Thymus (tissue), 11 donors: ENCODE data around the gene PRSS53. TPM values are rescaled to one million over a fixed set of nuclear protein-coding genes. Genes with fewer than 3 reads are reported as not detected.

Experiments
- DNase-seq, 9 donors: peaks; one replicate each; pipeline ENCODE4 v3.0.0-alpha.2; 2013; ENCODE audit warnings: low spot score in 9 of 9, low read depth in 6 of 9, missing footprints in 1 of 9
- H3K27ac ChIP-seq, 2 donors: one replicate each; pipeline ENCODE4 v1.5.1; 2013; ENCODE audit warnings: control low read depth in 1 of 2, low read depth in 1 of 2, low read length in 1 of 2, mild to moderate bottlenecking in 1 of 2, moderate library complexity in 1 of 2
- H3K27me3 ChIP-seq, 2 donors: one replicate each; pipeline ENCODE4 v1.5.1; 2013; ENCODE audit warnings: low read length in 1 of 2; ENCODE audit not compliant: control insufficient read depth in 2 of 2, insufficient read depth in 1 of 2
- H3K36me3 ChIP-seq, 2 donors: one replicate each; pipeline ENCODE4 v1.5.1; 2013; ENCODE audit warnings: low read length in 1 of 2, mild to moderate bottlenecking in 1 of 2, moderate library complexity in 1 of 2; ENCODE audit not compliant: control insufficient read depth in 2 of 2, insufficient read depth in 2 of 2
- H3K4me1 ChIP-seq, 2 donors: one replicate each; pipeline ENCODE4 v1.5.1; 2013; ENCODE audit warnings: low read length in 2 of 2; ENCODE audit not compliant: control insufficient read depth in 2 of 2, insufficient read depth in 2 of 2
- H3K4me3 ChIP-seq, 2 donors: one replicate each; pipeline ENCODE4 v1.5.1; 2013; ENCODE audit warnings: low read length in 2 of 2, control low read depth in 1 of 2, mild to moderate bottlenecking in 1 of 2
- H3K9me3 ChIP-seq, 2 donors: one replicate each; pipeline ENCODE4 v1.5.1; 2013; ENCODE audit warnings: low read length in 1 of 2, mild to moderate bottlenecking in 1 of 2; ENCODE audit not compliant: control insufficient read depth in 2 of 2, insufficient read depth in 1 of 2
- WGBS: extraction: QIAGEN DNeasy Blood & Tissue Kit; methylation state at CpG from one replicate; pipeline ENCODE4 v1.1.7; 2013; 5-methylcytosine and 5-hydroxymethylcytosine counted together
- polyA plus RNA-seq: library from polyadenylated mRNA; stranded (reverse); fragments of 200-250 nt; gene quantifications from one replicate; pipeline ENCODE4 v1.2.3, GENCODE V29; 2013
- total RNA-seq: library from RNA; stranded (reverse); fragments of 120-200 nt; gene quantifications from one replicate; pipeline ENCODE4 v1.2.4, GENCODE V29; 2013
- donor health status: healthy.

Gene PRSS53
- total and polyA plus RNA-seq, 2 donors, result 0.90 to 2.9 TPM

DNA sequence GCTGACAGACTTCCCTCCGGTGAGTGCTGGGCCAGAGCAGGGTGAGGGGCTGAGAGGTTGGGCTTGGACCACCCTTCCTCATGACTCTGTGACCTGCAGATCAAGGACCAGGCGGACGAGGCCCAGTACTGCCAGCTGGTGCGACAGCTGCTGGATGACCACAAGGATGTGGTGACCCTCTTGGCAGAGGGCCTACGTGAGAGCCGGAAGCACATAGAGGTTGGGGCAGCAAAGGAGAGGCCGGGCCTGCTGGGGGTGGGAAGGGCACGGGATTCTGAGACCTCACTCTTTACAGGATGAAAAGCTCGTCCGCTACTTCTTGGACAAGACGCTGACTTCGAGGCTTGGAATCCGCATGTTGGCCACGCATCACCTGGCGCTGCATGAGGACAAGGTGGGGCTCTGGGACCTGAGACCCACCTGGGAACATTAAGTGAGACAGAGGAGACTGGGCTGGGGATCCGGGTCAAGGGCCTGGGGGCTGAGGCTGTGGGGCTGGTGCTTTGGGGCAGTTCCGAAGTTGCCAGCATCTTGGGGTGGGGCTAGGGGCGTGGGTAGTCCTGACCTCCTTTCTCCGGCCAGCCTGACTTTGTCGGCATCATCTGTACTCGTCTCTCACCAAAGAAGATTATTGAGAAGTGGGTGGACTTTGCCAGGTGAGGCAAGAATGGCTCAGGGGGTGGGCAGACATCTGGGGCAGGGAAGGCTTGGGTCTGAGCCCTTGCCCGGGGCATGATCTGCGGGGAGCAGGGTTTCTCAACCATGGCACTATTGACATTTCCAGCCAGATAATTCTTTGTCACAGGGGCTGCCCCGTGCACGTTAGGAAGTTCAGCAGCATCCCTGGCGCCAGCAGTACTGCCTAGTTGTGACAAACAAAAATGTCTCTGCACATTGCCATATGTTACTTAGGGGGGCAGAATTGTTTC, 21.6 kb upstream of the PRSS53 start:
- Histone ChIP-seq H3K36me3 (peaks cover 22 to 37% of the 10 kb centered on the region in 2 donors), H3K27ac (no peak overlapping the region), H3K9me3 (no peaks in the 10 kb centered on the region), H3K27me3 (no peaks in the 10 kb centered on the region), H3K4me3 (no peak overlapping the region), H3K4me1 (peaks cover 15 to 18% of the 10 kb centered on the region in 2 donors)
- DNase-seq, result no peak
- WGBS, result 94% methylated on average over 26 of the region's 26 CpGs

- H3K36me3 ChIP-seq, result peaks cover 22 to 37% of the 10 kb centered on the region in 2 donors
- H3K4me1 ChIP-seq, result peaks cover 15 to 18% of the 10 kb centered on the region in 2 donors
- H3K9me3 ChIP-seq, result no peaks in the 10 kb centered on the region
- H3K27me3 ChIP-seq, result no peaks in the 10 kb centered on the region
- no peak for DNase-seq
- H3K4me3 ChIP-seq, result no peak overlapping the region
- no peak overlapping the region for H3K27ac ChIP-seq
- 97% methylated on average over 12 of the region's 12 CpGs for WGBS
These were observed 20.9 kb upstream of the PRSS53 start for GRCh38 chr16:31109622-31110021.

GRCh38 chr16:31108794-31109558, 20.2 kb upstream of the PRSS53 start:
- peaks cover 15 to 18% of the 10 kb centered on the region in 2 donors for H3K4me1 ChIP-seq
- 58% methylated on average over 57 of the region's 57 CpGs for WGBS

GRCh38 chr16:31108035-31108793, 19.5 kb upstream of the PRSS53 start, which contains the start of gene BCKDK:
BCKDK (plus strand) TSS chr16:31108386; CDS start chr16:31109224, 838 bp downstream.
- Histone ChIP-seq H3K4me3 (peak within 1 kb of the TSS; percentile 57 to 96), H3K27ac (peak within 1 kb of the TSS in 1 of 2 donors; percentile 73), H3K36me3 (peaks cover 22 to 34% of the 10 kb centered on the region in 2 donors), H3K4me1 (peaks cover 15 to 18% of the 10 kb centered on the region in 2 donors), H3K27me3 (no peaks in the 10 kb centered on the region), H3K9me3 (no peaks in the 10 kb centered on the region)
- peak in 8 of 9 donors; percentile 32 to 75 (median 52) for DNase-seq
- WGBS, result 5% methylated on average over 68 of the region's 68 CpGs

More at GRCh38 chr16:31108794-31109558, 20.2 kb upstream of the PRSS53 start:
- Histone ChIP-seq H3K9me3 (no peaks in the 10 kb centered on the region), H3K27ac (no peak overlapping the region), H3K36me3 (peaks cover 22 to 37% of the 10 kb centered on the region in 2 donors), H3K27me3 (no peaks in the 10 kb centered on the region), H3K4me3 (peak overlapping the region; percentile 57 to 96)
- DNase-seq, result no peak

GRCh38 chr16:31107465-31107867, 18.7 kb upstream of the PRSS53 start:
- Histone ChIP-seq H3K4me1 (peaks cover 15 to 18% of the 10 kb centered on the region in 2 donors), H3K27me3 (no peaks in the 10 kb centered on the region), H3K36me3 (peaks cover 21 to 32% of the 10 kb centered on the region in 2 donors), H3K4me3 (no peak overlapping the region), H3K9me3 (no peaks in the 10 kb centered on the region), H3K27ac (no peak overlapping the region)
- 98% methylated on average over 6 of the region's 6 CpGs for WGBS
- no peak for DNase-seq

GRCh38 chr16:31106509-31107464, 18.0 kb upstream of the PRSS53 start:
- Histone ChIP-seq H3K36me3 (peaks cover 14 to 25% of the 10 kb centered on the region in 2 donors), H3K4me3 (no peak overlapping the region), H3K27ac (no peak overlapping the region), H3K27me3 (no peaks in the 10 kb centered on the region), H3K4me1 (peaks cover 15 to 18% of the 10 kb centered on the region in 2 donors), H3K9me3 (no peaks in the 10 kb centered on the region)
- DNase-seq, result no peak
- 96% methylated on average over 28 of the region's 28 CpGs for WGBS

- Histone ChIP-seq H3K36me3 (peaks cover 8 to 14% of the 10 kb centered on the region in 2 donors), H3K27me3 (no peaks in the 10 kb centered on the region), H3K4me3 (no peak overlapping the region), H3K27ac (no peak overlapping the region), H3K9me3 (no peaks in the 10 kb centered on the region), H3K4me1 (peaks cover 15 to 18% of the 10 kb centered on the region in 2 donors)
- peak in 6 of 9 donors; percentile 42 to 72 (median 61) for DNase-seq
- 23% methylated on average over 33 of the region's 33 CpGs for WGBS
These were observed 17.0 kb upstream of the PRSS53 start for GRCh38 chr16:31105677-31106213.
